ENCODE data around the gene PHACTR1. TPM values are rescaled to one million over a fixed set of nuclear protein-coding genes. Genes with fewer than 3 reads are reported as not detected.

PHACTR1 gene
- total and polyA plus RNA-seq, 4 experiments from 2014 or later, result 0.03 to 0.44 (median 0.42) TPM

GRCh38 chr6:12921467-12921866, 204.9 kb downstream of the PHACTR1 start:
- Histone ChIP-seq H3K4me1 (ENCODE audit: insufficient read depth, low read length) (no peaks in the 10 kb centered on the region), H3K4me3 (ENCODE audit: low read length in 2 of 2) (no peak overlapping the region), H3K27ac (ENCODE audit: low read depth, low read length) (no peak overlapping the region), H3K36me3 (ENCODE audit: insufficient read depth, low read length) (no peaks in the 10 kb centered on the region), H3K27me3 (ENCODE audit: insufficient read depth, low read length) (no peaks in the 10 kb centered on the region), H3K9me3 (ENCODE audit: control insufficient read depth in 1 of 2, low read length in 2 of 2) (no peaks in the 10 kb centered on the region)
- Mint-ChIP-seq H3K27me3 (peaks cover 3 to 18% of the 10 kb centered on the region in 2 donors), H3K36me3 (no peaks in the 10 kb centered on the region), H3K9me3 (no peaks in the 10 kb centered on the region), H3K4me3 (no peak overlapping the region), H3K4me1 (no peaks in the 10 kb centered on the region), H3K27ac (no peak overlapping the region)
- no peak for DNase-seq
- ChIA-PET CTCF (ENCODE audit: partially characterized antibody) (no interaction called here), POLR2A (ENCODE audit: partially characterized antibody) (no interaction called here)
- intact Hi-C loops (cut with micrococcal nuclease), result no loop called here

GRCh38 chr6:12923644-12924235, 207.2 kb downstream of the PHACTR1 start:
- no peak for DNase-seq
- H3K4me3 ChIP-seq (ENCODE audit: low read length in 2 of 2), result no peak overlapping the region

GRCh38 chr6:12924911-12925310, 208.3 kb downstream of the PHACTR1 start:
- no peak overlapping the region for H3K4me3 Mint-ChIP-seq
- ChIA-PET CTCF (ENCODE audit: partially characterized antibody) (interaction anchor here (1.5 kb wide), 1 partner anchor 9 kb away, joined by 3 read pairs; no protein-coding TSS in a partner anchor), POLR2A (ENCODE audit: partially characterized antibody) (no interaction called here)
- no peaks in the 10 kb centered on the region for H3K4me1 Mint-ChIP-seq
- no peak overlapping the region for H3K27ac Mint-ChIP-seq
- Histone ChIP-seq H3K36me3 (ENCODE audit: insufficient read depth, low read length) (no peaks in the 10 kb centered on the region), H3K4me3 (ENCODE audit: low read length in 2 of 2) (no peak overlapping the region), H3K27me3 (ENCODE audit: insufficient read depth, low read length) (no peaks in the 10 kb centered on the region), H3K9me3 (ENCODE audit: control insufficient read depth in 1 of 2, low read length in 2 of 2) (no peaks in the 10 kb centered on the region), H3K4me1 (ENCODE audit: insufficient read depth, low read length) (no peaks in the 10 kb centered on the region), H3K27ac (ENCODE audit: low read depth, low read length) (no peak overlapping the region)
- H3K36me3 Mint-ChIP-seq, result no peaks in the 10 kb centered on the region
- H3K9me3 Mint-ChIP-seq, result no peaks in the 10 kb centered on the region
- DNase-seq, result no peak
- intact Hi-C loops (cut with micrococcal nuclease), result no loop called here
- peaks cover 3 to 16% of the 10 kb centered on the region in 2 donors for H3K27me3 Mint-ChIP-seq

More at GRCh38 chr6:12923644-12924235, 207.2 kb downstream of the PHACTR1 start:
- Mint-ChIP-seq H3K9me3 (no peaks in the 10 kb centered on the region), H3K4me1 (no peaks in the 10 kb centered on the region), H3K4me3 (no peak overlapping the region), H3K27me3 (peaks cover 5 to 14% of the 10 kb centered on the region in 2 donors), H3K36me3 (no peaks in the 10 kb centered on the region), H3K27ac (no peak overlapping the region)
- intact Hi-C loops (cut with micrococcal nuclease), result no loop called here
- Histone ChIP-seq H3K27ac (ENCODE audit: low read depth, low read length) (no peak overlapping the region), H3K9me3 (ENCODE audit: control insufficient read depth in 1 of 2, low read length in 2 of 2) (no peaks in the 10 kb centered on the region), H3K27me3 (ENCODE audit: insufficient read depth, low read length) (no peaks in the 10 kb centered on the region), H3K4me1 (ENCODE audit: insufficient read depth, low read length) (no peaks in the 10 kb centered on the region), H3K36me3 (ENCODE audit: insufficient read depth, low read length) (no peaks in the 10 kb centered on the region)
- POLR2A ChIA-PET (ENCODE audit: partially characterized antibody), result no interaction called here
- CTCF ChIA-PET (ENCODE audit: partially characterized antibody), result no interaction called here

- Mint-ChIP-seq H3K27ac (no peak overlapping the region), H3K9me3 (no peaks in the 10 kb centered on the region), H3K4me3 (no peak overlapping the region), H3K36me3 (no peaks in the 10 kb centered on the region), H3K4me1 (no peaks in the 10 kb centered on the region), H3K27me3 (peaks cover 6 to 18% of the 10 kb centered on the region in 2 donors)
- Histone ChIP-seq H3K4me1 (ENCODE audit: insufficient read depth, low read length) (no peaks in the 10 kb centered on the region), H3K4me3 (ENCODE audit: low read length in 2 of 2) (no peak overlapping the region), H3K27ac (ENCODE audit: low read depth, low read length) (no peak overlapping the region), H3K9me3 (ENCODE audit: control insufficient read depth in 1 of 2, low read length in 2 of 2) (no peaks in the 10 kb centered on the region), H3K27me3 (ENCODE audit: insufficient read depth, low read length) (no peaks in the 10 kb centered on the region), H3K36me3 (ENCODE audit: insufficient read depth, low read length) (no peaks in the 10 kb centered on the region)
- DNase-seq, result no peak
- ChIA-PET CTCF (ENCODE audit: partially characterized antibody) (no interaction called here), POLR2A (ENCODE audit: partially characterized antibody) (no interaction called here)
- intact Hi-C loops (cut with micrococcal nuclease), result no loop called here
These were observed 211.2 kb downstream of the PHACTR1 start for GRCh38 chr6:12927746-12928145.

- Histone ChIP-seq H3K4me1 (ENCODE audit: insufficient read depth, low read length) (no peaks in the 10 kb centered on the region), H3K36me3 (ENCODE audit: insufficient read depth, low read length) (no peaks in the 10 kb centered on the region), H3K27ac (ENCODE audit: low read depth, low read length) (no peak overlapping the region), H3K4me3 (ENCODE audit: low read length in 2 of 2) (no peak overlapping the region), H3K27me3 (ENCODE audit: insufficient read depth, low read length) (no peaks in the 10 kb centered on the region), H3K9me3 (ENCODE audit: control insufficient read depth in 1 of 2, low read length in 2 of 2) (no peaks in the 10 kb centered on the region)
- peaks cover 6 to 16% of the 10 kb centered on the region in 2 donors for H3K27me3 Mint-ChIP-seq
- no peak for DNase-seq
- H3K36me3 Mint-ChIP-seq, result no peaks in the 10 kb centered on the region
- ChIA-PET POLR2A (ENCODE audit: partially characterized antibody) (no interaction called here), CTCF (ENCODE audit: partially characterized antibody) (no interaction called here)
- H3K9me3 Mint-ChIP-seq, result no peaks in the 10 kb centered on the region
- H3K27ac Mint-ChIP-seq, result no peak overlapping the region
- H3K4me3 Mint-ChIP-seq, result no peak overlapping the region
- intact Hi-C loops (cut with micrococcal nuclease), result no loop called here
- no peaks in the 10 kb centered on the region for H3K4me1 Mint-ChIP-seq
These were observed 213.1 kb downstream of the PHACTR1 start for GRCh38 chr6:12929678-12930077.

- peaks cover 6 to 9% of the 10 kb centered on the region in 2 donors for H3K27me3 Mint-ChIP-seq
These were observed 215.1 kb downstream of the PHACTR1 start for GRCh38 chr6:12931639-12932038.

GRCh38 chr6:12935637-12936036, 219.1 kb downstream of the PHACTR1 start:
- ChIA-PET CTCF (ENCODE audit: partially characterized antibody) (no interaction called here), POLR2A (ENCODE audit: partially characterized antibody) (no interaction called here)
- Histone ChIP-seq H3K27me3 (ENCODE audit: insufficient read depth, low read length) (no peaks in the 10 kb centered on the region), H3K4me1 (ENCODE audit: insufficient read depth, low read length) (no peaks in the 10 kb centered on the region), H3K36me3 (ENCODE audit: insufficient read depth, low read length) (no peaks in the 10 kb centered on the region), H3K27ac (ENCODE audit: low read depth, low read length) (no peak overlapping the region), H3K4me3 (ENCODE audit: low read length in 2 of 2) (no peak overlapping the region), H3K9me3 (ENCODE audit: control insufficient read depth in 1 of 2, low read length in 2 of 2) (no peaks in the 10 kb centered on the region)
- intact Hi-C loops (cut with micrococcal nuclease), result no loop called here
- Mint-ChIP-seq H3K9me3 (no peaks in the 10 kb centered on the region), H3K27me3 (peaks cover under 1 to 2% of the 10 kb centered on the region in 2 donors), H3K4me1 (no peaks in the 10 kb centered on the region), H3K36me3 (no peaks in the 10 kb centered on the region), H3K27ac (no peak overlapping the region), H3K4me3 (no peak overlapping the region)
- DNase-seq, result no peak

More at GRCh38 chr6:12931639-12932038, 215.1 kb downstream of the PHACTR1 start:
- Histone ChIP-seq H3K36me3 (ENCODE audit: insufficient read depth, low read length) (no peaks in the 10 kb centered on the region), H3K27ac (ENCODE audit: low read depth, low read length) (no peak overlapping the region), H3K9me3 (ENCODE audit: control insufficient read depth in 1 of 2, low read length in 2 of 2) (no peaks in the 10 kb centered on the region), H3K4me3 (ENCODE audit: low read length in 2 of 2) (no peak overlapping the region), H3K27me3 (ENCODE audit: insufficient read depth, low read length) (no peaks in the 10 kb centered on the region), H3K4me1 (ENCODE audit: insufficient read depth, low read length) (no peaks in the 10 kb centered on the region)
- intact Hi-C loops (cut with micrococcal nuclease), result no loop called here
- no peak for DNase-seq
- POLR2A ChIA-PET (ENCODE audit: partially characterized antibody), result no interaction called here
- Mint-ChIP-seq H3K4me1 (no peaks in the 10 kb centered on the region), H3K4me3 (no peak overlapping the region), H3K36me3 (no peaks in the 10 kb centered on the region), H3K9me3 (no peaks in the 10 kb centered on the region), H3K27ac (no peak overlapping the region)
- CTCF ChIA-PET (ENCODE audit: partially characterized antibody), result no interaction called here

GRCh38 chr6:12937971-12938370, 221.4 kb downstream of the PHACTR1 start:
- H3K4me3 Mint-ChIP-seq, result no peak overlapping the region
- no peaks in the 10 kb centered on the region for H3K9me3 Mint-ChIP-seq
- intact Hi-C loops (cut with micrococcal nuclease), result no loop called here
- no peaks in the 10 kb centered on the region for H3K36me3 Mint-ChIP-seq
- DNase-seq, result no peak
- ChIA-PET POLR2A (ENCODE audit: partially characterized antibody) (no interaction called here), CTCF (ENCODE audit: partially characterized antibody) (no interaction called here)
- no peaks in the 10 kb centered on the region for H3K4me1 ChIP-seq (ENCODE audit: insufficient read depth, low read length)
- H3K9me3 ChIP-seq (ENCODE audit: control insufficient read depth in 1 of 2, low read length in 2 of 2), result no peaks in the 10 kb centered on the region
- H3K4me3 ChIP-seq (ENCODE audit: low read length in 2 of 2), result no peak overlapping the region
- peaks cover 0 to 1% of the 10 kb centered on the region in 2 donors for H3K27me3 Mint-ChIP-seq
- H3K4me1 Mint-ChIP-seq, result no peaks in the 10 kb centered on the region
- no peaks in the 10 kb centered on the region for H3K27me3 ChIP-seq (ENCODE audit: insufficient read depth, low read length)
- H3K36me3 ChIP-seq (ENCODE audit: insufficient read depth, low read length), result no peaks in the 10 kb centered on the region
- H3K27ac Mint-ChIP-seq, result no peak overlapping the region
- H3K27ac ChIP-seq (ENCODE audit: low read depth, low read length), result no peak overlapping the region

All from CD4-positive, alpha-beta memory T cell (primary cell).